Nephron progenitor cell (in vitro differentiated cells): Measurements from ENCODE around the gene TMPRSS12.
"Not testable (repeated sequence)": the region's sequence is repeated elsewhere in the genome, so short reads cannot be mapped to it uniquely, and the experiment has no call there.

Experiments
- DNase-seq: peaks from one replicate; pipeline ENCODE4 v3.0.0; 2021
- H3K27ac Mint-ChIP-seq: 2 replicates; pipeline ENCODE4 v1.8.0; 2021; ENCODE audit warnings: mild to moderate bottlenecking, moderate library complexity, mixed read lengths
- H3K27me3 Mint-ChIP-seq: 2 replicates; pipeline ENCODE4 v1.8.0; 2021; ENCODE audit warnings: mild to moderate bottlenecking, low read depth, mixed read lengths; ENCODE audit not compliant: poor library complexity
- H3K36me3 Mint-ChIP-seq: 2 replicates; pipeline ENCODE4 v1.8.0; 2021; ENCODE audit warnings: low read depth, mixed read lengths
- H3K4me1 Mint-ChIP-seq: 2 replicates; pipeline ENCODE4 v1.8.0; 2021; ENCODE audit warnings: mixed read lengths
- H3K4me3 Mint-ChIP-seq: 2 replicates; pipeline ENCODE4 v1.8.0; 2021; ENCODE audit warnings: mild to moderate bottlenecking, moderate library complexity, mixed read lengths
- H3K9me3 Mint-ChIP-seq: 2 replicates; pipeline ENCODE4 v1.8.0; 2021; ENCODE audit warnings: mild to moderate bottlenecking, moderate library complexity, mixed read lengths
- CTCF ChIP-seq: fragments of 200-600 bp; sonication (generic); IDR thresholded peaks from 2 replicates; pipeline ENCODE4 v1.5.0; 2021; ENCODE audit warnings: antibody characterized with exemption

The TMPRSS12 gene

GRCh38 chr12:50882563-50882962 is 39.8 kb downstream of the TMPRSS12 start:
- no peaks in the 10 kb centered on the region for H3K4me1 Mint-ChIP-seq
- peaks cover 4% of the 10 kb centered on the region for H3K27me3 Mint-ChIP-seq
- H3K9me3 Mint-ChIP-seq, result peaks cover 11% of the 10 kb centered on the region
- H3K36me3 Mint-ChIP-seq, result no peaks in the 10 kb centered on the region
- H3K4me3 Mint-ChIP-seq, result no peak overlapping the region
- no peak for TF ChIP-seq CTCF
- DNase-seq, result no peak
- H3K27ac Mint-ChIP-seq, result no peak overlapping the region

- peaks cover 6% of the 10 kb centered on the region for H3K9me3 Mint-ChIP-seq
- no peaks in the 10 kb centered on the region for H3K4me1 Mint-ChIP-seq
- peaks cover 4% of the 10 kb centered on the region for H3K27me3 Mint-ChIP-seq
- H3K4me3 Mint-ChIP-seq, result no peak overlapping the region
- no peak for DNase-seq
- H3K36me3 Mint-ChIP-seq, result no peaks in the 10 kb centered on the region
- TF ChIP-seq CTCF, result no peak
- no peak overlapping the region for H3K27ac Mint-ChIP-seq
Measured at GRCh38 chr12:50887191-50887590, 44.5 kb downstream of the TMPRSS12 start.

- Mint-ChIP-seq H3K4me3 (no peak overlapping the region), H3K27ac (no peak overlapping the region), H3K9me3 (no peaks in the 10 kb centered on the region), H3K27me3 (peaks cover 4% of the 10 kb centered on the region), H3K4me1 (no peaks in the 10 kb centered on the region), H3K36me3 (no peaks in the 10 kb centered on the region)
- no peak for DNase-seq
- TF ChIP-seq CTCF, result no peak
Measured at GRCh38 chr12:50888666-50889065, 45.9 kb downstream of the TMPRSS12 start.

- H3K27ac Mint-ChIP-seq, result no peak overlapping the region
- H3K27me3 Mint-ChIP-seq, result no peaks in the 10 kb centered on the region
- no peak for DNase-seq
- no peaks in the 10 kb centered on the region for H3K4me1 Mint-ChIP-seq
- H3K36me3 Mint-ChIP-seq, result no peaks in the 10 kb centered on the region
- TF ChIP-seq CTCF, result no peak
- no peak overlapping the region for H3K4me3 Mint-ChIP-seq
- H3K9me3 Mint-ChIP-seq, result peaks cover 20% of the 10 kb centered on the region
Measured at GRCh38 chr12:50894241-50894640, 51.5 kb downstream of the TMPRSS12 start.

GRCh38 chr12:50901685-50902113 is 59.0 kb downstream of the TMPRSS12 start:
- Mint-ChIP-seq H3K4me3 (no peak overlapping the region), H3K36me3 (no peaks in the 10 kb centered on the region), H3K27me3 (no peaks in the 10 kb centered on the region), H3K9me3 (peaks cover 21% of the 10 kb centered on the region), H3K4me1 (no peaks in the 10 kb centered on the region), H3K27ac (peak overlapping the region; percentile 54)
- no peak for TF ChIP-seq CTCF
- no peak for DNase-seq

- H3K27me3 Mint-ChIP-seq, H3K4me3 Mint-ChIP-seq, H3K4me1 Mint-ChIP-seq, H3K36me3 Mint-ChIP-seq, DNase-seq, H3K27ac Mint-ChIP-seq: not testable (repeated sequence)
- H3K9me3 Mint-ChIP-seq, result peaks cover 26% of the 10 kb centered on the region
Measured at GRCh38 chr12:50908479-50908878, 65.8 kb downstream of the TMPRSS12 start.

GRCh38 chr12:50912361-50912760 is 69.6 kb downstream of the TMPRSS12 start:
- not testable (repeated sequence) for H3K27ac Mint-ChIP-seq, DNase-seq, H3K4me1 Mint-ChIP-seq, H3K27me3 Mint-ChIP-seq, H3K4me3 Mint-ChIP-seq
- peaks cover 59% of the 10 kb centered on the region for H3K9me3 Mint-ChIP-seq
- peaks cover 14% of the 10 kb centered on the region for H3K36me3 Mint-ChIP-seq
